ENCODE measurements around the gene MS4A2. TPM values are rescaled to one million over a fixed set of nuclear protein-coding genes. Genes with fewer than 3 reads are reported as not detected.

The MS4A2 gene
- total and polyA plus RNA-seq, 2 experiments from 2014 or later = not detected

DNA sequence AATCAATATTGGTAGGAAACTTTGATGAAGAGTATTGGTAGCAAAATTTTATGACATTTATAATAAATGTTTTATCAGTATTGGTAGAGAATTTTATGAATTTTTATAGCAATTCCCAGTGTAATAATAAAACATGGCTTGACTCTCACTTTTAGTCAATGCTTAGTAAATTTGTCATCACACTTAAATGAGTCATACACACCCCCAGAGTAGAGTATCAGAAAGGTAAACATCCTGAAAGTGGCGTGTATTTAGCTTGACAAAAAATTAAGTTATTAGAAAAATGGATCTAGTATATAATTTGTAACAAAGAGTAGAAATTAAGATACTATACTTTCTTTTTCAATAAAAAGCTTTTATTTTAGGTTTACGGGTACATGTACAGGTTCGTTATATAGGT, 29.4 kb upstream of the MS4A2 start (continued):
- TF ChIP-seq CTCF (conservative IDR thresholded peaks at IDR 0.05; ENCODE audit: low read depth in 2 of 2) (no peak), ZNF331 (CRISPR knock-in tag; IDR thresholded peaks at IDR 0.05; ENCODE audit: low read depth) (no peak), EZH2phosphoT487 (IDR thresholded peaks at IDR 0.05; ENCODE audit: unreplicated experiment) (no peak)

DNA sequence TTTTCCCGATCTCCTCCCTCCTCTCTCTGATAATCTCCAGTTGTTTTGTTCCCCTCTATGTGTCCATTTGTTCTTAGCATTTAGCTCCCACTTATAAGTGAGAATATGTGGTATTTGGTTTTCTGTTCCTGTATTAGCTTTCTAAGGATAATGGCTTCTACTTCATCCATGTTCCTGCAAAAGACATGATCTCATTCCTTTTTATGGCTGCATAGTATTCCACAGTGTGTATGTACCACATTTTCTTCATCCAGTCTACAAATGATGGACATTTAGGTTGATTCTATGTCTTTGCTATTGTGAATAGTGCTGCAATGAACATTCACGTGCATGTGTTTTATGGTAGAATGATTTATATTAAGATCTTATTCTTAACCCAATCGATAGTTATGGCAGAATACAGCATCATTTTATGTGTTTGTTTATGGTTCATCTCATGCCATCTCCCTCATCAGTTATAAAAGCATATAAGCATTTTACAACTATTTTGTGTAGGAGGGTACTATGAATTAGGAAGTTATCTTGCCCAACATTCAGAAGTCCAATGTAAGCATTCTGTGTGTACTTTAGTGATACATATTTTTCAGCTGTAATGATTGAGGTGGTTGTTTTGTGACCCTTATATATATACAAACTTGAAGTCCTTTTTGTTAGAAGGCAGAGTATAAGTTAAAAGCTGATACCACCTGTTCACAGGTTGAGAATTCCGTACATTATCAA, 28.8 kb upstream of the MS4A2 start:
- no peak overlapping the region for H3K27ac Mint-ChIP-seq

More for the DNA sequence above, 28.8 kb upstream of the MS4A2 start:
- Histone ChIP-seq H4K20me1 (replicated peaks; ENCODE audit: insufficient read depth) (no peaks in the 10 kb centered on the region), H3K27me3 (ENCODE audit: insufficient read depth) (no peaks in the 10 kb centered on the region), H3K9me2 (ENCODE audit: insufficient read depth) (no peaks in the 10 kb centered on the region), H3K27ac (ENCODE audit: low read depth) (no peak overlapping the region), H3F3A (replicated peaks; ENCODE audit: low read depth) (no peaks in the 10 kb centered on the region), H3K79me2 (replicated peaks; ENCODE audit: insufficient read depth) (no peaks in the 10 kb centered on the region), H3K4me2 (no peak overlapping the region), H2AFZ (no peak overlapping the region), H3K4me3 (no peak overlapping the region), H3K36me3 (ENCODE audit: insufficient read depth) (no peaks in the 10 kb centered on the region), H3K4me1 (ENCODE audit: insufficient read depth) (peaks cover 5% of the 10 kb centered on the region; the same call in 1 of the 2 replicates)
- peaks cover 3% of the 10 kb centered on the region for H3K4me1 Mint-ChIP-seq
- no peak for ATAC-seq
- no peak for DNase-seq (ENCODE audit: low spot score)
- H3K4me3 Mint-ChIP-seq = no peak overlapping the region
- peaks cover 2% of the 10 kb centered on the region; the same call in 2 of the 3 replicates for H3K9me3 Mint-ChIP-seq
- TF ChIP-seq ZNF462 (CRISPR knock-in tag; IDR thresholded peaks at IDR 0.05) (no peak), REST (IDR thresholded peaks at IDR 0.05; ENCODE audit: unreplicated experiment) (no peak), ZNF114 (CRISPR knock-in tag; IDR thresholded peaks at IDR 0.05) (no peak), NANOG (IDR thresholded peaks at IDR 0.05; ENCODE audit: borderline replicate concordance) (no peak), JUNB (IDR thresholded peaks at IDR 0.05; ENCODE audit: unreplicated experiment) (no peak)
- H3K27me3 Mint-ChIP-seq (ENCODE audit: insufficient read depth, low read depth, poor library complexity) = peaks cover 5% of the 10 kb centered on the region
- H3K36me3 Mint-ChIP-seq (ENCODE audit: low read depth) = no peaks in the 10 kb centered on the region

All from GM23338 (cell line).